Islet precursor cell (in vitro differentiated cells): Measurements from ENCODE around the gene SBDS.
"Not testable (repeated sequence)": the region's sequence is repeated elsewhere in the genome, so short reads cannot be mapped to it uniquely, and the experiment has no call there.

Experiments
- DNase-seq: peaks from one replicate; pipeline ENCODE4 v3.0.0-alpha.2; 2018

Gene SBDS

DNA sequence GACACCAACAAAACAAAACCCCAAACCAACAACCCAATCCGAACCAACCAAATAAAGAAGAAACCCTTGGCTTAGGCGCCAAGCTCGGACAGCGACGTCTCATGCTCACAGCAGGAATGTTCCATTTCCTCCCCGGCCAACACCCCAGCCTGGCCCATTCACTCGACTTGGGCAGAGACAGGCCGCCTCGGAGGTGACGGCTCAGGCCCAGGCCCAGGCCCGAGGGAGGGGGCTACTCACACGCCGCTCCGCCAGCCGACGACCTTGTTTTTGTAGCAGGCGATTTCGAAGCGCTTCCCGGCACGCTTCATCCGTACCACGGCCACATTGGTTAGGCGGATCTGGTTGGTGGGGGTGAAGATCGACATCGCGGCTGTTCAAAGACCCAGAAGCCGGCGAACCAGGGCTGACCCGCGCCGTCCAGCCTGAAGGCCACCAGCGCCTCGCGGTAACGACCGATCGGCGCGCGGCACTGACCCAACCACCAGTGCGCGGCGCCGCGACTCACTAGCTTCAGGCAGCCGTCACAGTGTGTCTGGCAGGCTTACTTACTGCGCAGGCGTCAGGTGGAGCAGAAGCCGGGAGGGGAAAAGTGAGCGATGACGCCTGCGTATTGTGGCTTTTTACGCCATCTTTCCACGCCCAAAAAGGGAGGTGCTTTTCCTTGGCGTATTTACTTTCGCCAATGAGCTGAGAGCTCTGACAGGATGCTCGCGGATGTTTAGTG, at the start of gene SBDS:
Gene SBDS, minus strand, starts transcription at position 537 of the 727 bp plus-strand sequence. Its CDS starts 169 bp downstream, at position 368.
- DNase-seq: peak; percentile 98

GRCh38 chr7:67043559-67043930, 48.2 kb upstream of the SBDS start:
- DNase-seq: not testable (repeated sequence)

- DNase-seq: not testable (repeated sequence)
These were observed 47.6 kb upstream of the SBDS start for GRCh38 chr7:67042781-67043558.

DNA sequence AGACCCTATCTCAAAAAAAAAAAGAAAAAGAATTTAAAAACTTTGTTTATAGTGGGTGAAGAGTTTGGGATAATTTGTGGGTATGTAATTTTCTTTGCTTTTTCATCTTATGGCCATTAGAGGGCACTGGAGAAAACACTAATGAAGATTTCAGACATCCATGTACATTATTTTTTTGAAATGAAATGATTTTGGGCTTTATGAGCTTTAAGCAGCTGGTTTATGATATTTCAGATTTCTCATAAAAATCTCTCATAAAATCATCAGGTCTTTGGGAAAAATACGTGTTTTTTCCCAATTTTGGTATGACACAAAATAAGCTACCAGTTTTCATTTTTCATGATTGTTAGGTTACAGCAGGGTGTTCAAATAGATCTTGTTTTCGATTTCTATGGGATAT, 45.4 kb upstream of the SBDS start:
- DNase-seq: not testable (repeated sequence)

DNA sequence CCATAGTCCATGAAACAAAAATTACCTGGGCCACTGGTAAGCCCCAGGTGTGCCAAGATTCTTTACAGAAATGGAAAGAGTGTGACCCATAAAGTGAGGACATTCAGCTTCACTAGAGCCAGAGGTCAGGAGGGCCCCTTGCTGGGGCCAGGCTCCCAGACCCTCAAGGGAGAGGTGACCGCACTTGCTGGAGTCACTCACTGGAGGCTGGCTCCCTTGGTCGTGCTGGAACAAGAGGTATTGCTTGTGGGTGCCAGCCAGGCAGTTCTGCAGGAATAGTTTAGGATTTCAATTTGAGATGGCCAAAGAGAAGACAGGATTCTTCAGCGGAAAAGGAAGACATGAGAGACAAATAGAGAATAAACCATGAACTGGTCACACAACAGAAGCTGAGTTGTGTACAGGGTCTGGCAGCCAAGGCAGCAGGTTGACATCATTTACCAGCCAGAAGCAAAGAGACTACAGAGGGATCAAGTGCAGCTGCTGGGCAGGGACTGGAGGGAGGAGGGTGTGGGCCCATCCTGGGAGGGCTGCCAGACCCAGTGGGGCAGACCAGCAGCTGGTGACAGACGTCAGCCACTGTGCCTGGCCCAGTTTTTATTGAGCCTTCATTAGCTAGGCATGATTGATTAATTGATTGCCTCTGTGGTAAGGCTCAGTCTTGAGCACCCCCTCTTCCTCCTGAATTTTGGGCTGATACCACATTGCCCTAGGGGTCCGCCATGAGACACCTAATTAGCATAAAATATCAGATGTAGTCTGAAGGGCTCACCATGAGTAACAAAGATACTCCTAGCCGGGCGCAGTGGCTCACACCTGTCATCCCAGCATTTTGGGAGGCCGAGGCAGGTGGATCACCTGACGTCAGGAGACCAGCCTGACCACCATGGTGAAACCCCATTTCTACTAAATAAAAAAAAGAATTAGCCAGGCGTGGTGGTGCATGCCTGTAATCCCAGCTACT, 41.3 kb upstream of the SBDS start:
- DNase-seq: not testable (repeated sequence)

DNA sequence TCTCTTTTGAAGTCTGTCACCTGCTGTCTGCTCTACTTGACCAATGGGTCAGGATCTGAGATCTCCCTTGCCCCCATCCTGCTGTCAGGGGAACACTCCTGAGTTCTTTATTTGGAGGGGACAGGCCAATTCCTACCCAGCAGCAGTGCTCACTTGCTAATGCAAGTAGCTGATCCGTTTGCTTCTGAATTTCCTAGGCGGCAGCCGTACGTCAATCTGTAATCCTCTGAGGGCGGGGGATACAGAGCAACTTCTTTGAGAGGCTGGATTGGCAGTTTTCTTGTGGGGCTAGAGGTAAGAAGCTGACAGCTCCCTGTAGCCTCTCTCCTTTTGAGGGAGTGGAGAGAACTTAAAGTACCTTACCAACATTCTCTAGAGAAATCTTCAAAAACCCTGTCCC, 37.9 kb upstream of the SBDS start:
- no peak for DNase-seq

DNA sequence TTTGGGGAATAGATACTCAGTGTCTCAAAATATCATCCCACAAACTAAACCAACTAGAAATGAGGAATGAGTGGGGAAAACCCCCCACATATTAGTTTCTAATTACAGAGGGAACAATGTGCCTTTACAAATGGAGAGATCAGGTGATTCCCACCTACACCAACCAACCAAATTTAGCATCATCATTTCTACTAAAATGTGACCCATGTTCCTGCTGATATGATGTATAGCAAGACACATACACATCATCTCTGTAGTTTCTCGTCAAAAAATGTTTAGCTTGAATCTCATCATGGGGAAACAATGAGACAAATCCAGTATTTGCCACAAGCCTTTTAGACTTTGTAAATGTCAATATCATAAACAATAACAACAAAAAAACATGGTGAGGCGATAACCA, 36.3 kb upstream of the SBDS start:
- not testable (repeated sequence) for DNase-seq

DNA sequence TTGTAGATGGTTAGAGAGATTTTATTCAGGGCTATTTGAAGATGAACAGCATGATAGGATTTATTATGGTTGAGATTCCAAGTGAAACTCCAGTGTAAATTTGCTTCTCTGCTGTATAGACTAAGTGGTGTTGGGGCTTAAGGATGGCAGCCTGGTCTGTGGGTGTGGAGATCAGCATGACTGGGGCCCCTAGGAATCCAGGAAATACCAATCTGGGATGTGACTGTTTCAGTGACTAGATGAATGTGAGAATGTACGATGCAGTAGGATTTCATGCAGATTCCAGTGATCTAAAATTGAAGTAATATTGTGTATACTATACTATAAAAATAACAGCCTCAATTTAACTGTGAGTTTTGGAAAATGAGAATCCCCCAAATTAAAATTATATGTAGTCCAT, 30.1 kb upstream of the SBDS start:
- DNase-seq: not testable (repeated sequence)

- DNase-seq: no peak
These were observed 27.1 kb upstream of the SBDS start for GRCh38 chr7:67022511-67022910.

DNA sequence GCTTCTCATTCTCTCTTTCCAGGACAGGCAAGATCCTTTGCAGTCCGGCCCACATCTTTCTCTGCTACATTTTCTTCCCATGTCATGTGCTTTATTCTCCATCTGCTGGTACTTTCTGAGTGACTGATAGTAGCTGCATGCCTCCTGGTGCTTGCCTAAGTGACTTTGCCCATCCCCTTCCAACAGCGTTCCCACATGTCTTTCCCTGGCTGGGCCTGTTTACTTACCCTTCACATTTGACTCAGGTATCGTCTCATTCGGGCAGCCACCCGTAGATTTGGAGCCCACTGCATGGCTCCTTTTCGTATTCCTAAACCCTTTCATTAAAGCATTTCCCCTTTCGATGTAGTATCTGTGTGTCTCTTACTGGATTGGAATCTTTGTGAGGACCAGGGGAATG, 25.9 kb upstream of the SBDS start:
- no peak for DNase-seq

DNA sequence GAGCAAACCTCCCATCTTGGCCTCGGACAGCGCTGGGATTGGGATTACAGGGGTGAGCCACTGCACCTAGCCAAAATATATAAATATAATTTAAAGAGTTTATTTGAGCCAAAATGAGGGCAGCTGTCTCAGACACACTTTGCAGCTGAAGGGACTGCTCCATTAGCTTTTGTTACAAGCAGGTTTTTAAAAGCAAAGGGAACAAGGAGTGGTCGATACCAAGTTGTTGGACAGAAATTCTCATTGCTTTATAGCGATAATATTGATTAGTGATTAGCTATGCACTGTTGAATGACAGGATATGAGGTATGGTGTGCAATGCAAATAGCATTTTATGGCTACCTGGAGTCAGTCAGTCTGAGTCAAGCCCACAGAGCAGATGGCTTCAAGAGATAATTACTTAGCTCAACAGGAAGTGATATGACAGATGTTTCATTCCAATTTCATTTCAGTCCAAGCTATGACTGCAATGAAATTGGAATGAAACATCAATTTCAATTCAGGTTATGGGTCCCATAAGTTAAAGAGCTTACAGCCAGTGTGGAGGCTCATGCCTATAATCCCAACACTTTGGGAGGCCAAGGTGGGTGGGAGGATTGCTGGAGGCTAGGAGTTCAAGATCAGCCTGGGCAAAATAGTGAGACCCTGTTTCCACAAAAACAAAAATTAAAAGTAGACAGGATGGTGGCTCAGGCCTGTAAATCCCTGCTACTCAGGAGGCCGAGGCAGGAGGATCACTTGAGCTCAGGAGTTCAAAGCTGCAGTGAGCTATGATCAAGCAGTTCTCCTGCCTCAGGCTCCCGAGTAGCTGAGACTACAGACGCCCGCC, 24.4 kb upstream of the SBDS start:
- no peak for DNase-seq

GRCh38 chr7:67018940-67019339, 23.6 kb upstream of the SBDS start:
- no peak for DNase-seq

DNA sequence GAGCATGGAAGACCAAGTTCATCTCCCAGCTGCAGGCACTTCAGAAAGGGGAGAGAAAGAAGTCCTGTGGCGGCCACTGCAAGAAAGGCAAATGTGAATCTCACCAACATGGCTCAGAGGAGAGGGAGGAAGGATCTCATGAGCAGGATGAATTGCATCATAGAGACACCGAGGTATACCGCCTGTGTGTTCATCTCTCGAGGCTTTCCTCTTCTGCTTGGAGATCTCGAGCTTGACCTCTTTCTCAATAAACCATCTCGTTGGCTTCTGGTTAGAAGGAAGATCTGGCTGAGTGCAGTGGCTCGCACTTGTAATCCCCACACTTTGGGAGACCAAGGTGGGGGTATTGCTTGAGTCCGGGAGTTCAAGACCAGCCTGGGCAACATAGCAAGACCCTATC, 22.6 kb upstream of the SBDS start:
- DNase-seq: not testable (repeated sequence)

- DNase-seq: not testable (repeated sequence)
These were observed 18.8 kb upstream of the SBDS start for GRCh38 chr7:67014076-67014622.

- not testable (repeated sequence) for DNase-seq
These were observed 14.3 kb upstream of the SBDS start for GRCh38 chr7:67009677-67010076.

DNA sequence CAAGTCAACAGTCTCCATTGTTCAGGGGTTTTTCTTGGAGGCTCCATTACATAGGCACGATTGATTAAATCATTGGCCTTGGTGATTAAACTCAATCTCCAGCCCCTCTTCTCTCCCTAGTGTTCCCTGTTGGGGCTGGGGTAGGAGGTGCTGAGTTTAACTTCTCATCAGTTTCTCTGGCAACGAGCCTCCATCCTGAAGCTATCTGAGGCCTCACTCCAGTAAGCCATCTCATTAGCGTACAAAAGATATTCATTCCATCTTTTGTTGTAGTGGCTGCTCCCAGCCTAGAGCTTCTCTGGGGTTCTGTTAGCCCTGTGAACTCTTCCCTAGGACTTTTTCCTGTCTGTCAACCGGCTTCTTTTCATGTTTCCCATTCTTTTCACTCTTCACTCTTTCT, 12.9 kb upstream of the SBDS start:
- no peak for DNase-seq

GRCh38 chr7:67006965-67007364, 11.6 kb upstream of the SBDS start:
- no peak for DNase-seq

- not testable (repeated sequence) for DNase-seq
These were observed 8.8 kb upstream of the SBDS start for GRCh38 chr7:67004145-67004544.

DNA sequence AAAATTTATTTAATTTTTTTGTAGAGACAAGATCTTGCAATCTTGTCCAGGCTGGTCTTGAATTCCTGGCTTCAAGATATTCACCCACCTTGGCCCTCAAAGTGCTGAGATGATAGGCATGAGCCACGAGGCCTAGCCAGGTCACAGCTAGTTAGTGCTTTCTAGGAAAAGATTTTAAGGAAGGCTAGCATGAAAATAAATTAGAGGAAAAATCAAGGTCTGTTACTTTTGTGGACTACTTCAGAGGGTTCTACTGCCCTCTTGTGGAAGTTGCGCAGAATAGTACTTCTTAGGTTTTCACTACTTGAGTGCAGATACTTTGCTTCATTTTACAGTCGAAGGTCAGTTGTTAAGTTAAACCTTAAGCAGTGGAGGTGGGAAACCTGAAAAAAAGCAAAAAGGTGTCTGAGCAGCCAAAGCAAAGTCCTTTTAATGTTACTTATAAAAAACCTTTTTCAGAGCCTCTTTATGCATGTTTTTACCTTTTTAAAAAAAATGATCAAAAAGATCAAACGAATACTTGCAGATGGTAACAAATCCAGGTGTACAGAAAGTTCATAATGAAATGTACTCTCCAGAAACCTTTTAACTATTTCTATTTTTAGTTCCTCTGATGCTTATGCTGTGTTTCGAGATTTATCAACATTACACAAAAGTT, 5.3 kb upstream of the SBDS start:
- DNase-seq: not testable (repeated sequence)

DNA sequence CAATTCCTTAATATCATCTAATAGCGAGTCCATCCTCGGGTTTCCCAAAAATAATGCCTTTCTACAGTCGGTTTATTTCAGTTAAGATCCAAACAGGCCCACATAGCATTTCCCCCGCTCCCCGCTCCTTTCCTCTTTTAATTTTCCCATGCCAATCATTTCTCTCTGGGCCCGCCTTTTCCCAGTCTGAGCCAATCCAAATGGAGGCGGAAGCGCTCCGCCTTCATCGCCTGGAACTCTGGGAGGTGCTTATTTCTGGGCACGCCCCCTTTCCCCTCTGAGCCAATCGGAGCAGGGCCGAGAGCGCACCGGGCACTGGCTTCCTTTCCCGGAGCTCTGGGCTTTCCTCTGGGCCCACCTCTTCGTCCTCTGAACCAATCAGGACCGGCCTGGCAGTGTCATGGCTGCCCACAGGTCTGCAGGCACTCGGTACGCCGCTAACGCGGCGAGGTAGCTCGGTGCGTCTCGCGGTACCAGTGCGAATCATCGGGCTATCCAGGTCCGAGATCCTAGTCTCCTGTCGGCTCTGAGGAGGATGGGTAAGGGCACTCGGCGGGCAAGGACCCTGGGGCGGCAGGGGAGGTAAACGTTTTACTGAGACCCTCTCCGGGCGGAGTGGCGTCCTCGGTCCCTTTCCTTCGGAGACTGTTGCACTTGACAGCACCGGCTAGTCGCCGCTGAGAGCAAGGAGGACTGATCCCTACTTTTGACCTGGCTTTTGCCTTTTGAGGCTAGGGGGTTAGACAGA, 1.2 kb upstream of the SBDS start, which contains the start of gene TYW1:
Gene TYW1, plus strand, starts transcription at position 390 of the 748 bp plus-strand sequence. Its CDS starts 146 bp downstream, at position 536.
- peak; percentile 100 for DNase-seq
